Endothelial cell of umbilical vein (primary cell): ENCODE data around the gene SBK3. TPM values are rescaled to one million over a fixed set of nuclear protein-coding genes. Genes with fewer than 3 reads are reported as not detected.

Experiments used
- BruUV-seq: library from RNA; stranded (reverse); fragments of 400-500 nt; replicated peaks from 2 replicates; lab custom pipeline; 2021; lab: Mats Ljungman, UMichigan
- CTCF ChIA-PET: fragments of 300-600, 350-600 bp; sonication (Branson Sonifier 250); formaldehyde crosslinking; loops from one replicate; lab custom pipeline; 2021; ENCODE audit warnings: antibody characterized with exemption, inconsistent platforms; lab: Charles Lee
- POLR2A ChIA-PET: fragments of 300-600, 350-600 bp; sonication (Branson Sonifier 250); formaldehyde crosslinking; loops from one replicate; lab custom pipeline; 2021; ENCODE audit warnings: antibody characterized with exemption, inconsistent platforms; lab: Charles Lee
- DNase-seq: peaks from one replicate; pipeline ENCODE4 v3.0.0-alpha.2; 2011; ENCODE audit warnings: low read depth, low spot score
- FAIRE-seq: peaks from 2 replicates; lab custom pipeline; 2011; peaks lifted over from hg19 to GRCh38; lab: Jason Lieb, UNC
- H2AFZ ChIP-seq: 2 replicates; pipeline ENCODE4 v1.6.0; 2012; ENCODE audit warnings: low read depth, low read length, control low read depth, inconsistent platforms
- H3K27ac ChIP-seq: 2 replicates; pipeline ENCODE4 v1.5.1; 2011; ENCODE audit warnings: low read depth, mild to moderate bottlenecking, control low read depth, low read length, moderate library complexity; ENCODE audit not compliant: insufficient read depth
- H3K27me3 ChIP-seq, 2 experiments: 2 replicates each; pipeline versions ENCODE4 v1.6.0 to v1.6.1; 2011; ENCODE audit warnings: low read length in 2 of 2, mixed read lengths in 1 of 2; ENCODE audit not compliant: control insufficient read depth in 2 of 2, insufficient read depth in 2 of 2
- H3K36me3 ChIP-seq, 2 experiments: 2 replicates in 1 of 2; 3 replicates in 1 of 2; pipeline ENCODE4 v1.5.1; 2011; ENCODE audit warnings: low read length in 2 of 2, mild to moderate bottlenecking in 1 of 2, moderate library complexity in 1 of 2; ENCODE audit not compliant: control insufficient read depth in 2 of 2, insufficient read depth in 2 of 2; ENCODE audit errors: extremely low read depth in 1 of 2
- H3K4me1 ChIP-seq: 3 replicates; pipeline ENCODE4 v1.5.1; 2011; ENCODE audit warnings: mild to moderate bottlenecking, low read length; ENCODE audit not compliant: control insufficient read depth, insufficient read depth; ENCODE audit errors: extremely low read depth
- H3K4me2 ChIP-seq: 2 replicates; pipeline ENCODE4 v1.6.1; 2011; ENCODE audit warnings: low read length, control low read depth, mixed read lengths; ENCODE audit not compliant: insufficient read depth
- H3K4me3 ChIP-seq, 3 experiments: fragments of 200-600 bp in 1 of 3; sonication (generic), shearing (Covaris generic) in 1 of 3; replicated peaks in 1 of 3; 2 replicates each; pipeline ENCODE4 v1.5.1; 2011 to 2016; ENCODE audit warnings: control low read depth in 3 of 3, low read length in 3 of 3, mild to moderate bottlenecking in 2 of 3, inconsistent platforms in 1 of 3, low read depth in 1 of 3, moderate library complexity in 1 of 3; ENCODE audit not compliant: insufficient read depth in 1 of 3
- H3K79me2 ChIP-seq: 2 replicates; pipeline ENCODE4 v1.6.0; 2012; ENCODE audit warnings: low read length, inconsistent platforms; ENCODE audit not compliant: control insufficient read depth, insufficient read depth
- H3K9ac ChIP-seq: replicated peaks from 2 replicates; pipeline ENCODE3; 2011; ENCODE audit warnings: low read length, control low read depth; ENCODE audit not compliant: insufficient read depth; ENCODE audit errors: extremely low read depth
- H3K9me1 ChIP-seq: replicated peaks from 3 replicates; pipeline ENCODE4 v1.6.0; 2011; ENCODE audit warnings: mild to moderate bottlenecking, low read length; ENCODE audit not compliant: control insufficient read depth, insufficient read depth; ENCODE audit errors: extremely low read depth
- H3K9me3 ChIP-seq: replicated peaks from 2 replicates; pipeline ENCODE4 v1.5.1; 2012; ENCODE audit warnings: low read length, inconsistent platforms; ENCODE audit not compliant: control insufficient read depth, insufficient read depth
- H4K20me1 ChIP-seq: replicated peaks from 2 replicates; pipeline ENCODE3; 2011; ENCODE audit warnings: mild to moderate bottlenecking, low read length; ENCODE audit not compliant: control insufficient read depth, insufficient read depth; ENCODE audit errors: extremely low read depth
- FOS ChIP-seq: IDR thresholded peaks from 2 replicates; pipeline ENCODE4 v1.6.1; 2011; ENCODE audit warnings: mild to moderate bottlenecking, low read length, moderate library complexity, borderline replicate concordance; ENCODE audit not compliant: insufficient read depth
- JUN ChIP-seq: IDR thresholded peaks from 2 replicates; pipeline ENCODE4 v1.6.1; 2011; ENCODE audit warnings: borderline replicate concordance, low read depth; ENCODE audit not compliant: insufficient read length, insufficient read depth
- POLR2A ChIP-seq: IDR thresholded peaks from 2 replicates; pipeline ENCODE4 v1.6.1; 2012; ENCODE audit warnings: low read depth, mild to moderate bottlenecking, control low read depth, low read length
- POLR2AphosphoS5 ChIP-seq: IDR thresholded peaks from 2 replicates; pipeline ENCODE4 v1.6.1; 2012; ENCODE audit warnings: low read depth, mild to moderate bottlenecking, control low read depth, low read length, moderate library complexity; ENCODE audit not compliant: insufficient read depth
- dilution Hi-C: fragments of 300-500 bp; cut with MboI; formaldehyde crosslinking; loops from one replicate; pipeline ENCODE4 v1.15.0; 2019; ENCODE audit warnings: low sequenced_read_pairs; ENCODE audit not compliant: extremely low pct_ligation_motif_present
- intact Hi-C: fragments of 100-400 bp; cut with micrococcal nuclease; formaldehyde crosslinking; loops from one replicate; pipeline ENCODE4 v1.10.0; 2022
- polyA plus RNA-seq, 4 experiments: library from polyadenylated mRNA; depleted of rRNA in 3 of 4; stranded (reverse) in 3 of 4; unstranded in 1 of 4; fragments of >200 nt; gene quantifications; 2 replicates each; pipeline versions ENCODE4 v1.2.1 to v1.2.3, GENCODE V29; 2011 to 2012; ENCODE audit warnings: missing spikeins in 1 of 4
- total RNA-seq: library from RNA; stranded (reverse); gene quantifications from 2 replicates; pipeline ENCODE4 v1.2.3, GENCODE V29; 2021
- TF ChIP-seq, protein P1 (sequence below): IDR thresholded peaks from 2 replicates; pipeline ENCODE4 v1.6.1; 2011; ENCODE audit not compliant: insufficient read depth, insufficient read length

Gene SBK3
- total and polyA plus RNA-seq, 2 donors (not counting 3 experiments of a cell fraction or from before 2014, with no cell fraction given): 0.18 to 0.62 TPM

DNA sequence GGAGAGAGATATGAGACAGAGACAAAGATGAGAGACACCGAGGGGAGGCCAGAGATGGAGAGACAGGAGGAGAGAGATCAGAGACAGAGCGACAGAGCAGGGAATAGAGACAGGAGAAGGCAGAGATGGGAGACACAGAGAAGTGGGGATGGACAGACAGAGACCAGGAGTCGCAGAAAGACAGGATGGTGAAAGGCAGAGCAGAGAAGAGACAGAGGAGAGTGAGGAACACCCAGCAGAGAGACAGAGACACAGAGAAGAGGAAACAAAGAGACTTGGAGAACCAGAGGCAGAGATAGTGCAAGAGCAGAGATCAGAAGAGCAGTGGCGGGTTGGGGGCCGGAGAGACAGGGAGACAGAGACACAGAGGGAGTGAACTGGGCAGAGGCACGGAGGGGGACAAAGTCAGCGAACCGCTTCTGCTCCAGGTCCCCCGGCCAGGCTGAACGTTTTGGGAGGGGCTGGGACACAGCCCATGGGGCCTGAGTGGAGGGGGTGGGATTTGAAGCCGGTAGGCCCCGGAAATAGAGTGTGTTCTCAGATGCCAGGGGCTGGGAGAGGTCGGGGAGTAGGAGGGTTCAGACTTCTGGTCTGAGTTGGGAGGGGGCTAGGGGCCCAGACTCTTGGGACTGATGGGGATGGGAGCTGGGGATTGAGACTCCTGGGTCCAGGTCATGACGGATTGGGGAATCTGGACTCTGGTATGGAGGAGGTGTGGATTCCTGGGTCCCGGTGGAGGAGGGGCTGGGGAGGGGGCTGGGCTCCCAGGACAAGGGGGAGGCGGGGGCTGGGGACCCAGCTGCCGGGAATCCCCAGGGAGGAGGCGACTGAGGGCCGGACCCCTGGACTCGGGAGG is 34.7 kb upstream of the SBK3 start:
- no peak for FAIRE-seq
- peak; percentile 5 for DNase-seq

More for the DNA sequence above, 34.7 kb upstream of the SBK3 start:
- peaks cover 4% of the 10 kb centered on the region for H3K4me1 ChIP-seq
- dilution Hi-C loops (no loop called here), intact Hi-C loops (loop anchor here (1.0 to 2.0 kb wide), 3 partner anchors 19 to 63 kb away; partner anchors contain the start of gene FIZ1)
- ChIA-PET CTCF (interaction anchor here (1.0 kb wide), 1 partner anchor 76 kb away, joined by 3 read pairs; no protein-coding TSS in a partner anchor), POLR2A (interaction anchor here (0.6 kb wide), 1 partner anchor 34 kb away, joined by 5 read pairs; no protein-coding TSS in a partner anchor)
- peaks cover 0 to 7% of the 10 kb centered on the region in 2 experiments for H3K36me3 ChIP-seq
- H3K27me3 ChIP-seq: peaks cover 3 to 6% of the 10 kb centered on the region in 2 experiments
- no peaks in the 10 kb centered on the region for H4K20me1 ChIP-seq
- peak overlapping the region; percentile 61 for H3K4me2 ChIP-seq
- H3K79me2 ChIP-seq: peaks cover 12% of the 10 kb centered on the region
- H3K9me1 ChIP-seq: no peaks in the 10 kb centered on the region
- peak overlapping the region; percentile 49 to 98 (median 84) for H3K4me3 ChIP-seq
- no peaks in the 10 kb centered on the region for H3K9me3 ChIP-seq
- TSS peak; percentile 26 for BruUV-seq
- H2AFZ ChIP-seq: peak overlapping the region; percentile 79
- H3K27ac ChIP-seq: peak overlapping the region; percentile 59
- no peak for TF ChIP-seq FOS
- no peak for TF ChIP-seq POLR2AphosphoS5
- no peak for TF ChIP-seq JUN
- TF ChIP-seq POLR2A: peak; percentile 17
- TF ChIP-seq, protein P1, sequence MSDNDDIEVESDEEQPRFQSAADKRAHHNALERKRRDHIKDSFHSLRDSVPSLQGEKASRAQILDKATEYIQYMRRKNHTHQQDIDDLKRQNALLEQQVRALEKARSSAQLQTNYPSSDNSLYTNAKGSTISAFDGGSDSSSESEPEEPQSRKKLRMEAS: no peak
- peak overlapping the region; percentile 83 for H3K9ac ChIP-seq
